CD14-positive monocyte (primary cell): ENCODE data around the gene APBA3. TPM values are rescaled to one million over a fixed set of nuclear protein-coding genes. Genes with fewer than 3 reads are reported as not detected.
A peak's percentile ranks its signal among the peaks of the same experiment; 100 is the strongest.

Experiments
- DNase-seq, 3 donors: peaks; one replicate each; pipeline ENCODE4 v3.0.0-alpha.2; 2011 to 2022
- H2AFZ ChIP-seq: 2 replicates; pipeline ENCODE4 v1.6.0; 2012; ENCODE audit warnings: mild to moderate bottlenecking, low read depth, low read length, inconsistent platforms; ENCODE audit not compliant: insufficient read depth, poor library complexity, severe bottlenecking
- H3K27ac ChIP-seq, 2 donors: 1 replicate in 1 of 2; 2 replicates in 1 of 2; pipeline ENCODE4 v1.5.1; 2012 to 2013; ENCODE audit warnings: low read length in 2 of 2, control low read depth in 1 of 2, inconsistent platforms in 1 of 2, low read depth in 1 of 2, mild to moderate bottlenecking in 1 of 2
- H3K27me3 ChIP-seq, 2 donors: one replicate each; pipeline versions ENCODE4 v1.6.0 to v1.6.1; 2011 to 2013; ENCODE audit warnings: low read length in 2 of 2; ENCODE audit not compliant: control insufficient read depth in 2 of 2, insufficient read depth in 2 of 2
- H3K36me3 ChIP-seq, 2 donors: replicated peaks in 1 of 2; 1 replicate in 1 of 2; 2 replicates in 1 of 2; pipeline versions ENCODE4 v1.5.1 to v1.6.1; 2012 to 2013; ENCODE audit warnings: low read length in 2 of 2, control low read depth in 1 of 2, inconsistent platforms in 1 of 2, mild to moderate bottlenecking in 1 of 2; ENCODE audit not compliant: insufficient read depth in 2 of 2, control insufficient read depth in 1 of 2
- H3K4me1 ChIP-seq, 2 donors: 1 replicate in 1 of 2; 2 replicates in 1 of 2; pipeline versions ENCODE4 v1.5.1 to v1.6.1; 2012 to 2013; ENCODE audit warnings: low read length in 2 of 2, control low read depth in 1 of 2, inconsistent platforms in 1 of 2, mild to moderate bottlenecking in 1 of 2, moderate library complexity in 1 of 2; ENCODE audit not compliant: insufficient read depth in 2 of 2, control insufficient read depth in 1 of 2
- H3K4me2 ChIP-seq: replicated peaks from 2 replicates; pipeline ENCODE3; 2012; ENCODE audit warnings: low read length, moderate library complexity, mild to moderate bottlenecking; ENCODE audit not compliant: poor library complexity, severe bottlenecking; ENCODE audit errors: extremely low read depth
- H3K4me3 ChIP-seq, 3 experiments: fragments of 200-600 bp in 1 of 3; sonication (generic) in 1 of 3; replicated peaks in 1 of 3; 1 replicate in 2 of 3; 2 replicates in 1 of 3; pipeline ENCODE4 v1.5.1; 2011 to 2013; ENCODE audit warnings: low read length in 3 of 3, mild to moderate bottlenecking in 3 of 3, control low read depth in 2 of 3, low read depth in 2 of 3, inconsistent platforms in 1 of 3, moderate library complexity in 1 of 3
- H3K79me2 ChIP-seq: 2 replicates; pipeline ENCODE4 v1.6.0; 2012; ENCODE audit warnings: mild to moderate bottlenecking, control low read depth, inconsistent platforms, low read length, moderate library complexity; ENCODE audit not compliant: insufficient read depth
- H3K9ac ChIP-seq: 2 replicates; pipeline ENCODE4 v1.6.0; 2017; ENCODE audit warnings: low read length, mild to moderate bottlenecking; ENCODE audit not compliant: insufficient read depth, poor library complexity, severe bottlenecking
- H3K9me3 ChIP-seq, 2 donors: replicated peaks in 1 of 2; 1 replicate in 1 of 2; 2 replicates in 1 of 2; pipeline versions ENCODE4 v1.5.1 to v1.6.1; 2012 to 2013; ENCODE audit warnings: low read length in 2 of 2, control low read depth in 1 of 2; ENCODE audit not compliant: control insufficient read depth in 1 of 2, insufficient read depth in 1 of 2
- H4K20me1 ChIP-seq: 2 replicates; pipeline ENCODE4 v1.6.0; 2012; ENCODE audit warnings: mild to moderate bottlenecking, low read length, control low read depth, moderate library complexity; ENCODE audit not compliant: insufficient read depth
- H3K27ac Mint-ChIP-seq, 7 donors: one replicate each; pipeline ENCODE4 v1.8.0; 2020; ENCODE audit warnings: mild to moderate bottlenecking in 7 of 7, mixed read lengths in 7 of 7, moderate library complexity in 6 of 7, inconsistent platforms in 2 of 7
- H3K27me3 Mint-ChIP-seq, 3 donors: one replicate each; pipeline ENCODE4 v1.8.0; 2021 to 2022; ENCODE audit warnings: low read depth in 3 of 3, mild to moderate bottlenecking in 3 of 3, mixed read lengths in 3 of 3, moderate library complexity in 3 of 3, inconsistent platforms in 1 of 3
- H3K36me3 Mint-ChIP-seq, 2 donors: one replicate each; pipeline ENCODE4 v1.8.0; 2020; ENCODE audit warnings: mixed read lengths in 2 of 2, inconsistent platforms in 1 of 2, mild to moderate bottlenecking in 1 of 2
- H3K4me1 Mint-ChIP-seq: one replicate; pipeline ENCODE4 v1.8.0; 2020; ENCODE audit warnings: mild to moderate bottlenecking, mixed read lengths
- H3K4me3 Mint-ChIP-seq, 2 donors: one replicate each; pipeline ENCODE4 v1.8.0; 2020; ENCODE audit warnings: mild to moderate bottlenecking in 2 of 2, mixed read lengths in 2 of 2, moderate library complexity in 1 of 2
- H3K9me3 Mint-ChIP-seq, 7 donors: one replicate each; pipeline ENCODE4 v1.8.0; 2020 to 2022; ENCODE audit warnings: mixed read lengths in 7 of 7, mild to moderate bottlenecking in 6 of 7, moderate library complexity in 6 of 7, inconsistent platforms in 2 of 7
- WGBS: methylation state at CpG from one replicate; pipeline ENCODE4 v1.1.5; 2013; ENCODE audit warnings: missing lambda C conversion rate; ENCODE audit not compliant: insufficient coverage; 5-methylcytosine and 5-hydroxymethylcytosine counted together
- intact Hi-C, 2 donors: fragments of 100-400 bp; cut with micrococcal nuclease; formaldehyde crosslinking; loops; one replicate each; pipeline versions ENCODE4 v1.15.0 to v1.15.1; 2023
- polyA plus RNA-seq, 3 donors: library from polyadenylated mRNA; depleted of rRNA in 1 of 3; unstranded in 2 of 3; stranded (reverse) in 1 of 3; fragments of 300-500 nt in 2 of 3; fragments of >200 nt in 1 of 3; fragmentation: Illumina TruSeq in 2 of 3; gene quantifications; 1 replicate in 2 of 3; 2 replicates in 1 of 3; pipeline ENCODE4 v1.2.3, GENCODE V29; 2012 to 2021
- TF ChIP-seq, protein P1 (sequence below): fragments of 200-600 bp; IDR thresholded peaks from one replicate; pipeline ENCODE4 v1.8.0; 2022; ENCODE audit warnings: antibody characterized with exemption, mild to moderate bottlenecking

The APBA3 gene
- polyA plus RNA-seq, 3 donors, result 14.5 to 23.1 (median 16.1) TPM

DNA sequence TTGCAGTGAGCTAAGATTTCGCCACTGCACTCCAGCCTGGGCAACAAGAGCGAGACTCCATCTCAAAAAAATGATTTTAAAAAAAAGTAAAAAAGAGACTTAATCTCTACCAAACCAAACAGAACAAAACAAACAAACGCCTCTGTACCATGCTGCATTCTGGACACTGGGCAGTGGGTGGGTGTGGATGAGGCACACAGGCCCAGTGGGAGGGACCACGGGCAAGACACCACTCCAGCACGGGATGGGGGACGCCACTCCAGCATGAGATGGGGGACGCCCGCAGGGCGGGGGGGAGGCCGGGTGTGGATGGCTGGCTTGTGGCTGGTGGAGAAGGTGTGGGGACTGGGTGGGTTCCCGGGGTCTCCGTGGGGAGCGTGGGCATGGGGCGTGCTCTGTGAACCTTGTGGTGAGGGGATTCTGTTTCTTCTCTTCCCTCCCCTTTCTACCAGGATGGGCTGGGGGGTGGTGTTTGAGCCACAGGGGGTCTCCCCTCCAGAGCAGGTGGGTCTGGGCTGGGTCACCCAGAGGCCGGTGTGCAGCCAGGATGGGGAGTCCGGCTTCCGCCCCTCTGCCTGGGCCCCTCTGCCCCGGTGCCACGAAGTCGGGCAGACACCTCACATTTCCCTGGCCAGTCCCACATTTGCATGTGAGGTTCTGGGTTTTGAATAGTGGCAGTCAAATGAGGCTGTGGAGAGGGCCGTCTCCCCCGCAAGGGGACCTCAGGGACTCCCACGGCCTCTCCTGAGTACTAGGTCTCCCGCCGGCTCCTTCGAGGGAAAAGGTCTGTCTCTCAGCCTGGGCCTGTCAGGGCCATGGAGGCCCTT lies 48.6 kb upstream of the APBA3 start:
- H3K27me3 Mint-ChIP-seq, result peaks cover 2 to 16% (median 2%) of the 10 kb centered on the region in 3 donors
- H3K9me3 Mint-ChIP-seq, result peaks cover 0 to 9% (median 4%) of the 10 kb centered on the region in 7 donors
- intact Hi-C loops, result no loop called here
- no peak overlapping the region for H3K4me3 Mint-ChIP-seq
- H3K4me3 ChIP-seq, result no peak overlapping the region
- H3K27ac Mint-ChIP-seq, result no peak overlapping the region
- peaks cover 7 to 9% of the 10 kb centered on the region in 2 donors for H3K9me3 ChIP-seq
- no peaks in the 10 kb centered on the region for H3K36me3 Mint-ChIP-seq
- H3K79me2 ChIP-seq, result no peaks in the 10 kb centered on the region
- H3K9ac ChIP-seq, result no peak overlapping the region
- 71% methylated on average over 10 of the region's 26 CpGs for WGBS
- no peak overlapping the region for H3K4me2 ChIP-seq
- peaks cover 7% of the 10 kb centered on the region for H3K4me1 Mint-ChIP-seq
- H3K36me3 ChIP-seq, result no peaks in the 10 kb centered on the region
- no peak overlapping the region for H3K27ac ChIP-seq
- no peak overlapping the region for H2AFZ ChIP-seq
- TF ChIP-seq, protein P1, sequence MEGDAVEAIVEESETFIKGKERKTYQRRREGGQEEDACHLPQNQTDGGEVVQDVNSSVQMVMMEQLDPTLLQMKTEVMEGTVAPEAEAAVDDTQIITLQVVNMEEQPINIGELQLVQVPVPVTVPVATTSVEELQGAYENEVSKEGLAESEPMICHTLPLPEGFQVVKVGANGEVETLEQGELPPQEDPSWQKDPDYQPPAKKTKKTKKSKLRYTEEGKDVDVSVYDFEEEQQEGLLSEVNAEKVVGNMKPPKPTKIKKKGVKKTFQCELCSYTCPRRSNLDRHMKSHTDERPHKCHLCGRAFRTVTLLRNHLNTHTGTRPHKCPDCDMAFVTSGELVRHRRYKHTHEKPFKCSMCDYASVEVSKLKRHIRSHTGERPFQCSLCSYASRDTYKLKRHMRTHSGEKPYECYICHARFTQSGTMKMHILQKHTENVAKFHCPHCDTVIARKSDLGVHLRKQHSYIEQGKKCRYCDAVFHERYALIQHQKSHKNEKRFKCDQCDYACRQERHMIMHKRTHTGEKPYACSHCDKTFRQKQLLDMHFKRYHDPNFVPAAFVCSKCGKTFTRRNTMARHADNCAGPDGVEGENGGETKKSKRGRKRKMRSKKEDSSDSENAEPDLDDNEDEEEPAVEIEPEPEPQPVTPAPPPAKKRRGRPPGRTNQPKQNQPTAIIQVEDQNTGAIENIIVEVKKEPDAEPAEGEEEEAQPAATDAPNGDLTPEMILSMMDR, result no peak
- H3K27me3 ChIP-seq, result no peaks in the 10 kb centered on the region
- no peaks in the 10 kb centered on the region for H4K20me1 ChIP-seq
- no peak for DNase-seq
- H3K4me1 ChIP-seq, result peaks cover 8 to 14% of the 10 kb centered on the region in 2 donors

DNA sequence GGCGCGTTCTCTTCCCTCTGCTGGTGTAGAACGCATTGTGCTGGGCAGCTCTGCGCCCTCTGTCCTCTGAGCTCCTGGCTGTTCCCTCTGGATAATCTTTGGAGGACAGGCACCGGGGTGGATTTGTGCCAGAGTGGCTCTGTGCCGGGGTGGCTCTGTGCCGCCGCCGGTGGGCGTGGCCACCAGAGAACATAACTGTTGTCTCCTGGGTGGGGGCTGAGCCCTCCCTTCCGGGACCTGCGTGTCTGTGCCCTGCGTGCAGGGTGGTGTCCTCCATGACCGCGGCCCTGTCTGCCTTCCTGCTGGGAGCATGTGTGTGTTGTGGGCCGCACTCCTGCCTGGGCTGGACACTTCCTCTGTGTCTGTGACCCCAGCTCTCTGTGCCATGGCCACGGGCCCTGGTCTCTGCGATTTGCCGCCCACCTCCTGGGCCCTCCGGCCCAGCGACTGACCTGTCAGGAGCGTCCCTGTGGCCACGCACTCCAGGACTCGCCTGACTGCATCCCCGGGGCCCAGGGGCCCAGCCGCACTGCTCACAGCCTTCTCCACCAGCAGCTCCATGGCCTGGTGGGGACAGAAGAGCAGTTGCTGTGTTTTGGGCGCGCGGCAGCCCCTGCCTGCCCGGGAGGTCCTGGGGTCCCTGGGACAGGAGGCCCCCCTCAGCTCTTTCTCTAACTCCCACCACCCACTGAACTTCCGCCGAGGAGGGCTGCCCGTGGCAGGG lies 47.1 kb upstream of the APBA3 start:
- H3K36me3 Mint-ChIP-seq, result no peaks in the 10 kb centered on the region
- no peak overlapping the region for H3K27ac ChIP-seq
- H3K4me1 ChIP-seq, result peaks cover 8 to 14% of the 10 kb centered on the region in 2 donors
- no peak overlapping the region for H3K4me2 ChIP-seq
- no peak overlapping the region for H3K9ac ChIP-seq
- DNase-seq, result no peak
- no peak overlapping the region for H2AFZ ChIP-seq
- no peaks in the 10 kb centered on the region for H3K27me3 ChIP-seq
- peaks cover 7% of the 10 kb centered on the region for H3K4me1 Mint-ChIP-seq
- no peaks in the 10 kb centered on the region for H3K36me3 ChIP-seq
- 97% methylated on average over 28 of the region's 33 CpGs for WGBS
- peaks cover 2 to 16% (median 5%) of the 10 kb centered on the region in 3 donors for H3K27me3 Mint-ChIP-seq
- no peak overlapping the region for H3K4me3 ChIP-seq
- H3K27ac Mint-ChIP-seq, result peak overlapping the region in 2 of 7 donors; percentile 46 to 50
- peaks cover 0 to 9% (median 3%) of the 10 kb centered on the region in 7 donors for H3K9me3 Mint-ChIP-seq
- intact Hi-C loops, result no loop called here
- H3K4me3 Mint-ChIP-seq, result no peak overlapping the region
- H4K20me1 ChIP-seq, result no peaks in the 10 kb centered on the region
- TF ChIP-seq, protein P1, result no peak
- peaks cover 7 to 9% of the 10 kb centered on the region in 2 donors for H3K9me3 ChIP-seq
- H3K79me2 ChIP-seq, result no peaks in the 10 kb centered on the region
